SK-N-SH (cell line): ENCODE measurements around the gene DCXR. TPM values are rescaled to one million over a fixed set of nuclear protein-coding genes. Genes with fewer than 3 reads are reported as not detected.

Experiments used
- CTCF ChIA-PET: fragments of 300-600, 350-600 bp; formaldehyde crosslinking; extraction: SDS; loops from one replicate; lab custom pipeline; 2021; lab: Yijun Ruan, JAX
- POLR2A ChIA-PET: fragments of 350-600 bp; sonication (Branson Sonifier 250); formaldehyde crosslinking; extraction: SDS; loops from one replicate; lab custom pipeline; 2020; ENCODE audit warnings: antibody characterized with exemption, inconsistent platforms; lab: Yijun Ruan, JAX
- DNase-seq: peaks from one replicate; pipeline ENCODE4 v3.0.0; 2012
- H2AFZ ChIP-seq: fragments of 200-600 bp; sonication (generic); 2 replicates; pipeline ENCODE4 v1.8.1; 2016; ENCODE audit warnings: antibody characterized with exemption, mild to moderate bottlenecking, low read depth
- H3F3A ChIP-seq: fragments of 200-600 bp; sonication (generic); replicated peaks from 2 replicates; pipeline ENCODE3; 2016; ENCODE audit warnings: antibody characterized with exemption, mild to moderate bottlenecking; ENCODE audit not compliant: insufficient read depth
- H3K27ac ChIP-seq, 2 experiments: fragments of 200-500 bp in 1 of 2; fragments of 200-600 bp in 1 of 2; sonication (Bioruptor generic) in 1 of 2; sonication (generic), shearing (Covaris generic) in 1 of 2; 2 replicates each; pipeline versions ENCODE4 v1.5.1 to v1.6.1; 2014 to 2016; ENCODE audit warnings: low read depth in 2 of 2, inconsistent platforms in 1 of 2, low read length in 1 of 2, mild to moderate bottlenecking in 1 of 2, mixed read lengths in 1 of 2
- H3K27me3 ChIP-seq: fragments of 200-600 bp; sonication (generic), shearing (Covaris generic); 2 replicates; pipeline ENCODE4 v1.6.1; 2016; ENCODE audit warnings: mixed run types; ENCODE audit not compliant: insufficient read depth
- H3K36me3 ChIP-seq, 2 experiments: fragments of 200-500 bp in 1 of 2; fragments of 200-600 bp in 1 of 2; sonication (Bioruptor generic) in 1 of 2; sonication (generic) in 1 of 2; replicated peaks in 1 of 2; 2 replicates each; pipeline versions ENCODE3 to v1.5.1; 2014 to 2016; ENCODE audit warnings: low read length in 1 of 2, mild to moderate bottlenecking in 1 of 2; ENCODE audit not compliant: insufficient read depth in 2 of 2, control insufficient read depth in 1 of 2
- H3K4me1 ChIP-seq, 2 experiments: fragments of 200-500 bp in 1 of 2; fragments of 200-600 bp in 1 of 2; sonication (Bioruptor generic) in 1 of 2; sonication (generic), shearing (Covaris generic) in 1 of 2; 2 replicates each; pipeline versions ENCODE4 v1.5.1 to v1.6.1; 2014 to 2016; ENCODE audit warnings: low read depth in 1 of 2, low read length in 1 of 2, mixed run types in 1 of 2; ENCODE audit not compliant: insufficient read depth in 2 of 2, control insufficient read depth in 1 of 2
- H3K4me2 ChIP-seq: fragments of 200-600 bp; sonication (generic), shearing (Covaris generic); 2 replicates; pipeline ENCODE4 v1.6.1; 2017; ENCODE audit warnings: mixed run types
- H3K4me3 ChIP-seq, 2 experiments: fragments of 200-500 bp in 1 of 2; fragments of 200-600 bp in 1 of 2; sonication (Bioruptor generic) in 1 of 2; sonication (generic), shearing (Covaris generic) in 1 of 2; 2 replicates each; pipeline versions ENCODE4 v1.5.1 to v1.8.1; 2014 to 2016; ENCODE audit warnings: low read depth in 2 of 2, inconsistent platforms in 1 of 2, low read length in 1 of 2, mild to moderate bottlenecking in 1 of 2, mixed read lengths in 1 of 2, moderate library complexity in 1 of 2
- H3K79me2 ChIP-seq: fragments of 200-600 bp; sonication (generic); 2 replicates; pipeline ENCODE4 v1.8.1; 2017; ENCODE audit warnings: mild to moderate bottlenecking; ENCODE audit not compliant: insufficient read depth
- H3K9ac ChIP-seq: fragments of 200-600 bp; sonication (generic); 2 replicates; pipeline ENCODE4 v1.6.1; 2017; ENCODE audit warnings: mixed run types
- H3K9me2 ChIP-seq: fragments of 200-600 bp; sonication (generic); 2 replicates; pipeline ENCODE4 v1.6.1; 2017; ENCODE audit warnings: mixed run types
- H3K9me3 ChIP-seq: fragments of 200-600 bp; sonication (generic); 2 replicates; pipeline ENCODE4 v1.6.1; 2017; ENCODE audit warnings: mixed run types, mild to moderate bottlenecking, moderate library complexity
- H4K20me1 ChIP-seq: fragments of 200-600 bp; sonication (generic); 2 replicates; pipeline ENCODE4 v1.6.1; 2017; ENCODE audit warnings: mild to moderate bottlenecking, mixed run types; ENCODE audit not compliant: insufficient read depth
- FOSL2 ChIP-seq: IDR thresholded peaks from 2 replicates; pipeline ENCODE4 v1.4.0; 2012; ENCODE audit warnings: low read depth, mild to moderate bottlenecking, moderate library complexity, borderline replicate concordance
- FOXJ3 ChIP-seq: sonication (generic); formaldehyde crosslinking; IDR thresholded peaks from 2 replicates; pipeline ENCODE4 v1.5.1; 2020; ENCODE audit warnings: mild to moderate bottlenecking, missing genetic modification reagents
- GATA2 ChIP-seq: sonication (generic); formaldehyde crosslinking; IDR thresholded peaks from 2 replicates; pipeline ENCODE4 v1.5.0; 2020; ENCODE audit warnings: mild to moderate bottlenecking, missing genetic modification reagents
- JUND ChIP-seq: IDR thresholded peaks from 2 replicates; pipeline ENCODE4 v1.4.0; 2012
- MEF2A ChIP-seq: IDR thresholded peaks from 2 replicates; pipeline ENCODE4 v1.4.0; 2012; ENCODE audit warnings: low read depth, borderline replicate concordance
- MXI1 ChIP-seq: IDR thresholded peaks from 2 replicates; pipeline ENCODE4 v1.6.1; 2012; ENCODE audit warnings: mild to moderate bottlenecking, low read depth, low read length, improper control_type of control experiment
- NRF1 ChIP-seq: IDR thresholded peaks from 2 replicates; pipeline ENCODE4 v1.6.1; 2012; ENCODE audit warnings: low read depth, mild to moderate bottlenecking, low read length
- RAD21 ChIP-seq: IDR thresholded peaks from 2 replicates; pipeline ENCODE4 v1.6.1; 2012; ENCODE audit warnings: mild to moderate bottlenecking, low read length
- RCOR1 ChIP-seq: fragments of 150-350 bp; IDR thresholded peaks from 2 replicates; pipeline ENCODE4 v1.6.1; 2017; ENCODE audit warnings: antibody characterized with exemption, low read length
- SIN3A ChIP-seq: IDR thresholded peaks from 2 replicates; pipeline ENCODE4 v1.6.1; 2012; ENCODE audit warnings: low read depth, mild to moderate bottlenecking, low read length, moderate library complexity, borderline replicate concordance
- SMC3 ChIP-seq: IDR thresholded peaks from 2 replicates; pipeline ENCODE4 v1.6.1; 2012; ENCODE audit warnings: low read depth, low read length, improper control_type of control experiment
- TCF12 ChIP-seq: IDR thresholded peaks from 2 replicates; pipeline ENCODE4 v1.4.0; 2012
- WGBS: methylation state at CpG from one replicate; pipeline ENCODE4 v1.1.6; 2017; ENCODE audit warnings: low lambda C conversion rate; 5-methylcytosine and 5-hydroxymethylcytosine counted together
- polyA plus RNA-seq, 3 experiments: library from polyadenylated mRNA; depleted of rRNA; stranded (reverse); fragments of >200 nt; gene quantifications; 2 replicates each; pipeline ENCODE4 v1.2.3, GENCODE V29; 2012
- TF ChIP-seq, protein P1 (sequence below): fragments of 200-600 bp; sonication (generic); IDR thresholded peaks from 2 replicates; pipeline ENCODE4 v1.6.1; 2017; ENCODE audit warnings: antibody characterized with exemption, mild to moderate bottlenecking, moderate library complexity

DCXR gene
- polyA plus RNA-seq, 1 of the 3 experiments (the other 2 are of a cell fraction): 190 TPM

DNA sequence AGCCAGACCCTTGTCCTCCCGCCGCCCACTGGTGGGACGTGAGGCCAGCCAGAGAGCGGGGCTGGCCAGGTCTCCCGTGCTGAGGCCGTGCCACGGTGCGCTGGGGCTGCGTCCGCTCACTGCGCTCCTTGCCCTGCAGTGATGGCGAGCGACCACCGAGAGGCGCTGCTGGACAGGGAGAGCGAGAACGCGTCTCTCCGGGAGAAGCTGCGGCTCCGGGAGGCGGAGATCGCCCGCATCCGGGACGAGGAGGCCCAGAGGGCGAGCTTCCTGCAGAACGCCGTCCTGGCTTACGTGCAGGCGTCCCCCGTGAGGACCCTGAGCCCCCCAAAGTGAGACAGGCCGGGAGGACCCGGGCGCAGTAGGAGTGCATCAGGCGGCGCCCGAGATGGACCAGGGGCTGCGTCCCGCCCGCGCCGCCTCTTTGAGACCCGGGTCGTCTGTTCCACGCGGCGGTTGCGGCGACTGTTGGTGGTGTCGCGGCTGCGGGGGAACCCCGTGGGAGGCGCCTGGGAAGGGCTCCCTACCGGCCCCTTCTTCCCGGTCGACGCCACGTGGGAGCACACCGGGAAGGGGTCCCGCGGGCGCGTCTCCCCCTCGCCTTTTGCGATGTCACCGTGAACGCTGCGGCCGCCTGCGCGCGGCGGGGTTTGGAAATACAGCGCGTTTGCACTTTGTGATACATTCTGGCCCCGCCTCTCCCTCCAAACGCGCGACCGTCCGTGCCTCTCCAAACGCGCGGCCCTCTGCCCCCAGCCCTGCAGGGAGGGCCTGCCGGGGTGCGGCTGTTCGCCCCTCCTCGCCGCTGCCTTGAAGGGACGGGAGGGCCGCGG is 6.8 kb downstream of the DCXR start:
- H3K36me3 ChIP-seq: peaks cover 5 to 17% of the 10 kb centered on the region in 2 experiments
- H3K4me3 ChIP-seq: peak overlapping the region; percentile 50 to 62
- H2AFZ ChIP-seq: peak overlapping the region; percentile 72; the same call in 1 of the 2 replicates
- H3F3A ChIP-seq: peaks cover 29% of the 10 kb centered on the region
- CTCF ChIA-PET: interaction anchor here (0.6 to 35.7 kb wide), 93 partner anchors 9 to 657 kb away, joined by 3 to 1216 read pairs (median 6); partner anchors contain the start of genes ASPSCR1, CCDC57, CENPX and DCXR
- H3K79me2 ChIP-seq: no peaks in the 10 kb centered on the region
- no peaks in the 10 kb centered on the region for H3K9me2 ChIP-seq
- no peaks in the 10 kb centered on the region for H3K9me3 ChIP-seq
- peak overlapping the region; percentile 90 for H3K4me2 ChIP-seq
- peaks cover 0 to 18% of the 10 kb centered on the region in 2 experiments; a peak in 2 of 4 replicates for H3K4me1 ChIP-seq
- H3K27ac ChIP-seq: peak overlapping the region in 1 of 2 experiments; percentile 85; a peak in 2 of 4 replicates
- 5% methylated on average over 47 of the region's 94 CpGs for WGBS
- H4K20me1 ChIP-seq: peaks cover 4% of the 10 kb centered on the region; the same call in 1 of the 2 replicates
- DNase-seq: peak; percentile 96
- H3K9ac ChIP-seq: no peak overlapping the region
- TF ChIP-seq SIN3A (peak; percentile 41; the same call in 1 of the 2 replicates), FOSL2 (no peak), FOXJ3 (CRISPR knock-in tag) (no peak), MXI1 (peak; percentile 67), SMC3 (peak; percentile 87), RCOR1 (0 out of 2 replicates have a peak, but pooled peaks have one; percentile 43), RAD21 (peak; percentile 96), NRF1 (peak; percentile 39; the same call in 1 of the 2 replicates), JUND (no peak), GATA2 (no peak), TCF12 (no peak)
- TF ChIP-seq, protein P1, sequence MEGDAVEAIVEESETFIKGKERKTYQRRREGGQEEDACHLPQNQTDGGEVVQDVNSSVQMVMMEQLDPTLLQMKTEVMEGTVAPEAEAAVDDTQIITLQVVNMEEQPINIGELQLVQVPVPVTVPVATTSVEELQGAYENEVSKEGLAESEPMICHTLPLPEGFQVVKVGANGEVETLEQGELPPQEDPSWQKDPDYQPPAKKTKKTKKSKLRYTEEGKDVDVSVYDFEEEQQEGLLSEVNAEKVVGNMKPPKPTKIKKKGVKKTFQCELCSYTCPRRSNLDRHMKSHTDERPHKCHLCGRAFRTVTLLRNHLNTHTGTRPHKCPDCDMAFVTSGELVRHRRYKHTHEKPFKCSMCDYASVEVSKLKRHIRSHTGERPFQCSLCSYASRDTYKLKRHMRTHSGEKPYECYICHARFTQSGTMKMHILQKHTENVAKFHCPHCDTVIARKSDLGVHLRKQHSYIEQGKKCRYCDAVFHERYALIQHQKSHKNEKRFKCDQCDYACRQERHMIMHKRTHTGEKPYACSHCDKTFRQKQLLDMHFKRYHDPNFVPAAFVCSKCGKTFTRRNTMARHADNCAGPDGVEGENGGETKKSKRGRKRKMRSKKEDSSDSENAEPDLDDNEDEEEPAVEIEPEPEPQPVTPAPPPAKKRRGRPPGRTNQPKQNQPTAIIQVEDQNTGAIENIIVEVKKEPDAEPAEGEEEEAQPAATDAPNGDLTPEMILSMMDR: peak; percentile 69
- no peaks in the 10 kb centered on the region for H3K27me3 ChIP-seq
- POLR2A ChIA-PET: interaction anchor here (0.6 to 3.4 kb wide), 15 partner anchors 8 to 170 kb away, joined by 3 to 14 read pairs (median 4); partner anchors contain the start of genes CENPX, FASN, GPS1 and LRRC45

DNA sequence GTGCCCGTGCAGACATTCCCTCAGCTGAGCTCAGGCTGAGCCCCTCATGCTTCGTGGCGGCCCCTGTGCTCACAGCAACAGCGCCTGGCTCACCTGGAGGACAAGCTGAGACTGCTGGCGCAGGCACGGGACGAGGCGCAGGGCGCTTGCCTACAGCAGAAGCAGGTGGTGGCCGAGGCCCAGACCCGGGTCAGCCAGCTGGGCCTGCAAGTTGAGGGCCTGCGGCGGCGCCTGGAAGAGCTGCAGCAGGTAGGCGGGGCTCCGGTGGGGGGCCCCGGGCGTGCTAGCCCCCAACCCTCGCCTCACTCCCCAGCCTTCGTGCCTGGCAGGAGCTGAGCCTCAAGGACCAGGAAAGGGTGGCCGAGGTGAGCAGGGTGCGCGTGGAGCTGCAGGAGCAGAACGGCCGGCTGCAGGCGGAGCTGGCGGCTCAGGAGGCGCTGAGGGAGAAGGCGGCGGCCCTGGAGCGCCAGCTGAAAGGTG is 7.5 kb downstream of the DCXR start:
- Histone ChIP-seq H3K79me2 (no peaks in the 10 kb centered on the region), H4K20me1 (peaks cover 4% of the 10 kb centered on the region; the same call in 1 of the 2 replicates), H3F3A (peaks cover 24% of the 10 kb centered on the region), H3K27ac (no peak overlapping the region), H3K27me3 (no peaks in the 10 kb centered on the region), H2AFZ (no peak overlapping the region), H3K36me3 (peaks cover 5 to 15% of the 10 kb centered on the region in 2 experiments), H3K9ac (no peak overlapping the region), H3K9me3 (no peaks in the 10 kb centered on the region), H3K9me2 (no peaks in the 10 kb centered on the region), H3K4me3 (no peak overlapping the region; a peak in 1 of 4 replicates), H3K4me2 (peak overlapping the region; percentile 90; the same call in 1 of the 2 replicates), H3K4me1 (peaks cover 0 to 19% of the 10 kb centered on the region in 2 experiments; a peak in 2 of 4 replicates)
- ChIA-PET CTCF (interaction anchor here (0.6 to 35.7 kb wide), 76 partner anchors 9 to 657 kb away, joined by 3 to 1216 read pairs (median 7); partner anchors contain the start of genes ASPSCR1, CCDC57, CENPX and DCXR), POLR2A (interaction anchor here (0.6 to 3.4 kb wide), 13 partner anchors 8 to 247 kb away, joined by 3 to 14 read pairs (median 3); partner anchors contain the start of genes CENPX, FASN, GPS1 and LRRC45)
- TF ChIP-seq MEF2A (no peak), JUND (no peak), GATA2 (no peak)
- DNase-seq: no peak
- WGBS: 64% methylated on average over 21 of the region's 31 CpGs
